Activated naive CD8-positive, alpha-beta T cell (primary cell): Measurements from ENCODE around the gene PRRG4.
A peak's percentile ranks its signal among the peaks of the same experiment; 100 is the strongest.
"Not testable (repeated sequence)": the region's sequence is repeated elsewhere in the genome, so short reads cannot be mapped to it uniquely, and the experiment has no call there.

Experiments used
- H3K27ac Mint-ChIP-seq: one replicate; pipeline ENCODE4 v1.8.0; 2021; ENCODE audit warnings: mixed read lengths
- H3K27me3 Mint-ChIP-seq: one replicate; pipeline ENCODE4 v1.8.0; 2021; ENCODE audit warnings: mixed read lengths
- H3K36me3 Mint-ChIP-seq: one replicate; pipeline ENCODE4 v1.8.0; 2021; ENCODE audit warnings: mixed read lengths
- H3K4me1 Mint-ChIP-seq: one replicate; pipeline ENCODE4 v1.8.0; 2021; ENCODE audit warnings: low read depth, mixed read lengths
- H3K4me3 Mint-ChIP-seq: one replicate; pipeline ENCODE4 v1.8.0; 2021; ENCODE audit warnings: mild to moderate bottlenecking, mixed read lengths
- H3K9me3 Mint-ChIP-seq: one replicate; pipeline ENCODE4 v1.8.0; 2021; ENCODE audit warnings: low read depth, mixed read lengths

The PRRG4 gene

DNA sequence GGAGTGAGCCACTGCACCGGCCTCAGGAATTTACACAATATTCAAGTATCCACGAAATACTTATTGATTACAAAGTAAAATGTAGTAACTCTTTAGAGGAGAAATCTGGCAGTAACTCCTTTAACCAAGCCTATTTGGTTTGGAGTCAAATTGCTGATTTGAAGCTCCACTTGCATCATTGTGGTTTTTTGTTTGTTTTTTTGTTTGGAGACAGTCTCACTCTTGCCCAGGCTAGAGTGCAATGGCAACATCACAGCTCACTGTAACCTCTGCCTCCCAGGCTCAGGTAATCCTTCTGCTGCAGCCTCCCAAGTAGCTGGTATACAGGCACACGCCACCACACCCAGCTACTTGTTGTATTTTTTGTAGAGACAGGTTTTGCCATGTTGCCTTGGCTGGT is 56.5 kb downstream of the PRRG4 start:
- H3K4me1 Mint-ChIP-seq = peaks cover under 1% of the 10 kb centered on the region
- H3K27ac Mint-ChIP-seq = no peak overlapping the region
- no peaks in the 10 kb centered on the region for H3K9me3 Mint-ChIP-seq
- H3K4me3 Mint-ChIP-seq = no peak overlapping the region
- no peaks in the 10 kb centered on the region for H3K36me3 Mint-ChIP-seq
- H3K27me3 Mint-ChIP-seq = no peaks in the 10 kb centered on the region

DNA sequence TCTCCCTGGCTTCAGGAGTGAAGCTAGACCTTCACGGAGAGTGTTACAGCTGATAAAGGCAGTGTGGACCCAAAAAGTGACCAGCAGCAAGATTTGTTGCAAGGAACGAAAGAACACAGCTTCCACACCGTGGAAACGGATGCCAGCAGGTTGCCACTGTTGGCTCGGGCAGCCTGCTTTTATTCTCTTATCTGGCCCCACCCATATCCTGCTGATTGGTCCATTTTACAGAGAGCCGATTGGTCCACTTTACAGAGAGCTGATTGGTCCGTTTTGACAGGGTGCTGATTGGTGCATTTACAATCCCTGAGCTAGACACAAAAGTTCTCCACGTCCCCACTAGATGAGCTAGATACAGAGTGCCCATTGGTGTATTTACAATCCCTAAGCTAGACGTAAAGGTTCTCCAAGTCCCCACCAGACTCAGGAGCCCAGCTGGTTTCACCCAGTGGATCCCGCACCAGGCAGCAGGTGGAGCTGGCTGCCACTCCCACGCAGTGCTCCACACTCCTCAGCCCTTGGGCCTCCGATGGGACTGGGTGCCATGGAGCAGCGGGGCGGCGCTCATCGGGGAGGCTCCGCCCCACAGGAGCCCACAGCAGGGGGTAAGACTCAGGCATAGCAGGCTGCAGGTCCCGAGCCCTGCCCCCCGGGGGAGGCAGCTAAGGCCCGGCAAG is 58.1 kb downstream of the PRRG4 start:
- H3K27ac Mint-ChIP-seq, H3K4me3 Mint-ChIP-seq, H3K36me3 Mint-ChIP-seq, H3K9me3 Mint-ChIP-seq, H3K27me3 Mint-ChIP-seq: not testable (repeated sequence)
- H3K4me1 Mint-ChIP-seq = peaks cover 10% of the 10 kb centered on the region

DNA sequence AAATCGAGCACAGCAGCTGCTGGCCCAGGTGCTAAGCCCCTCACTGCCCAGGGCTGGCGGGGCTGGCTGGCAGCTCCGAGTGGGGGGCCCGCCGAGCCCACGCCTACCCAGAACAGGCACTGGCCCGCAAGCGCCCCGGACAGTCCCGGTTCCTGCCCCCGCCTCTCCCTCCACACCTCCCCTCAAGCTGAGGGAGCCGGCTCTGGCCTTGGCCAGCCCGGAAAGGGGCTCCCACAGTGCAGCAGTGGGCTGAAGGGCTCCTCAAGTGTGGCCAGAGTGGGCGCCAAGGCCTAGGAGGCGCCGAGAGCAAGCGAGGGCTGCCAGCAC is 58.6 kb downstream of the PRRG4 start:
- not testable (repeated sequence) for H3K27ac Mint-ChIP-seq, H3K27me3 Mint-ChIP-seq, H3K9me3 Mint-ChIP-seq, H3K4me3 Mint-ChIP-seq, H3K36me3 Mint-ChIP-seq
- H3K4me1 Mint-ChIP-seq = peaks cover 10% of the 10 kb centered on the region

DNA sequence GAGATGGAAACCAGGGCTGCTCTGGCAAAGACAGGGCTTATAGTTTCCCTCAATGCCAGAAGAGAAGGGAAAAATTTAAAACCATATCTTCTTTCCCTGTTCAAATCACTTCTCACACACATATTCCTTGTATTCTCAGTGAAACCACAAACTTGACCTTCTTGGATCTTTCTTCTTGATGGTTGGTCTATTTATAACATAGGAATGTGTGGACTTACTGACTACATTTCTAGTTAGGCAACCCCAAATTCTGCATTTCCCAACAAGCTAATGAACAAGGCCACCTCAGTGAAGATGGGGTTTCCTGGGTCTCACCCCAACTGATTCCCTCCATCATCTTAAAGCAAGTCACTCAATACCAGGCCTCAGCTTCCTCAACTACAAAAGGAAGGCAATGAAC is 59.1 kb downstream of the PRRG4 start:
- H3K27me3 Mint-ChIP-seq = no peaks in the 10 kb centered on the region
- H3K4me1 Mint-ChIP-seq = peaks cover 10% of the 10 kb centered on the region
- H3K4me3 Mint-ChIP-seq = no peak overlapping the region
- H3K36me3 Mint-ChIP-seq = no peaks in the 10 kb centered on the region
- H3K9me3 Mint-ChIP-seq = no peaks in the 10 kb centered on the region
- H3K27ac Mint-ChIP-seq = no peak overlapping the region

DNA sequence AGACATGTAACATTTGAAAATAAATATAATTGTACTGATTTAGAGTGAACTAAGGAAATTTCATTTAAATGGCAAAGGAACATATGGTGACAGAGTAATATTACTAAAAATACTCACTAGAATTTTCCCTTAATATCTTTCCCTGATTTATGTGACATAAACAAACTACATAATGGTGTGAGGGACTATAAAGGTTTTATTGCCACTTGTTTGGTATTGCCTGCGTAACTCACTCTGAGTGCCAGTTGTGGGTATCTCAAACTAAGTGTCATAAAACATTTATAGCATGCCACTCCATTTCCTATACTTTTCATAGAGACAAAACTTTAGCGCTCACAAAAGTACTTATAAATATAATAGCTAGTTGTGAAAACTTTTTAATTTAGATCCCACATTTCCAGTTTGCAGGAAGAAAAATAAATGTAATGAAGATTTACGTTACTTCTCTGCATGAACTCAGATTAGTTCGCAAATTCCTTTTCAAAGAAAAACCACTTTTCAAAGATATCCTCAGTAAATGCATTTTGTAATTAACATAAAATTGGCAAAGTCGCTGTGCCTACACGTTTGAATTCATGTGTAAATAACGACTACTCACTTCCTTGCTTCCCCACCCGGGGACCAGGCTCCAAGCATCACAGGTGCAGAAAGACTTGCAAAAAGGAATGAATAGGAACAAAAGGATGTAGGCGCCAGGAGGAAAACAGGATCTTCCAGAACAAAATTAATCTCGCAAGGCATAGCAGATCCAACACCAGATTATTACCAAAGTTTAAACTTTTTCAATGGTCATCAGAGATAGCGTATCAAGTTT is 61.3 kb downstream of the PRRG4 start:
- Mint-ChIP-seq H3K4me1 (peaks cover 31% of the 10 kb centered on the region), H3K9me3 (no peaks in the 10 kb centered on the region), H3K27me3 (no peaks in the 10 kb centered on the region), H3K4me3 (peak overlapping the region; percentile 89), H3K36me3 (no peaks in the 10 kb centered on the region), H3K27ac (peak overlapping the region; percentile 96)

DNA sequence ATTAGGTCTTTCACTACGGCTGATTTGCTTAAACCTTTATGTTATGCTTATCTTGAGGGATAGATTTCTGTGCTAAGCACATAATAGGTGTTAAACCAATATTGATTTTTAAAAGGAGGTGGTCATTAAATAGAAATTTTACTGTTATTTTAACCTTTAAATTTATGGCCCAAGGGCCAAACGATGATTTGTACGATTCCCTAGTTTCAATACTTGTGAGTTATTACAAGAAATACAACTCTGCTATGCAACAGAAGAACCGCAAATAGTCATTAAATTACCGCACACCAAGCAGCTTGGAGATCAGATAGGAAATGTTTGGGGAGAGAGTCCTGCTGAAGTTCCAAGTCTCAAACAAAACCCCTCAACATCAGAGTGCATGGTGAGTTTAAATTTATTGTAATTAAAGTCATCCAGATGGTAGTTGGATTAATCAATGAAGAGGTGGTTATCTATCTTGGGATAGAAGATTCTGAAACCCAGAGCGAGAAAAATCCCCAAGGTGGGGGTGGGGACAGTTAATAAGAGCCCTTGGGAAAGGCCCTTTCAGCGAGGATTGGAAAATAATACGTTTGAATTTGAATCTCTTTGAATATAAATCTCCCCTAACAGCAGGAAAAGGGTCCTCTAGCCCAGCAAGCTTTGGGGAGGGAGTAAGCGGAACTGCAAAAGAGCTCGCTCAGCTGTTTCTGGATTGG is 62.1 kb downstream of the PRRG4 start:
- peaks cover 32% of the 10 kb centered on the region for H3K4me1 Mint-ChIP-seq
- H3K27me3 Mint-ChIP-seq = no peaks in the 10 kb centered on the region
- H3K36me3 Mint-ChIP-seq = no peaks in the 10 kb centered on the region
- H3K4me3 Mint-ChIP-seq = peak overlapping the region; percentile 89
- peak overlapping the region; percentile 96 for H3K27ac Mint-ChIP-seq
- no peaks in the 10 kb centered on the region for H3K9me3 Mint-ChIP-seq

DNA sequence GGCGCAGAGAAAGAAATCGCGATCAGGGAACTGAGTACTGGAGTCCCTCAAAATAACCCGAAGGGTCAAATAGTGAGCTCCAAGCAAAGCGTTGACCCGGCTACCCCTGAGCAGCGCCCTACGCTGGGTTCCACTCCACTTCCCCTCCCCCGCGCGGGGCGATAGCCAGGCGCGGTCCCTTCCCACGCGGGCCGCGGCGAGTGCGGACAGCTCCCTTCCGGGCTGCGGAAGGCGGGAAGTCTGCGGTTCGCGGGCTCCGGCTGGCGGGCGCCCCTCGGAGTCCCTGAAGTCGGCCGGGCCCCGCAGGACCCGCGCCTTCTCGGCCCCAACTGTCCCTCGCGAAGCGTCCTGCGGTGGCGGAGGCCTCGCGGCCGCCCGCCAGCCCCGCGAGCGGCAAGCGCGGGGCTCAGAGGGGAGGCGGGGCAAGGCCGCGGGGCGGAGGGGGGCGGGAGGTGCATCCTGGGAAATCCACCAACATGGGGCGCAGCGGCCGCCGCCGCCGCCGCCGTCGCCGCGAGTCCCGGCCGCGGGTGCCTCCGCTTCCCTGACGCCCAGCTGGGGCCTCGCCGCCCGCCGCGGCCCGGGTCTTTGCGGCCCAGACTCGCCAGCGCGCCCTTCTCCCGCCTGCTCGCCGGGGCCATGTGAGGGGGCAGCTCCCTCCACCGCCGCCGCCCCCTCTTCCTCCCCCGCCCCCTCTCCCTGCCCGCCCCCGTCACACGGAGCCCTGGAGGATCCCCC is 62.8 kb downstream of the PRRG4 start, which contains the start of gene QSER1:
Gene QSER1, plus strand, starts transcription at position 457 of the 738 bp plus-strand sequence. CDS start 315 bp downstream, outside the sequence.
- peak within 1 kb of the TSS; percentile 96 for H3K27ac Mint-ChIP-seq
- peaks cover 35% of the 10 kb centered on the region for H3K4me1 Mint-ChIP-seq
- no peaks in the 10 kb centered on the region for H3K27me3 Mint-ChIP-seq
- H3K9me3 Mint-ChIP-seq = no peaks in the 10 kb centered on the region
- peaks cover under 1% of the 10 kb centered on the region for H3K36me3 Mint-ChIP-seq
- H3K4me3 Mint-ChIP-seq = peak within 1 kb of the TSS; percentile 91

DNA sequence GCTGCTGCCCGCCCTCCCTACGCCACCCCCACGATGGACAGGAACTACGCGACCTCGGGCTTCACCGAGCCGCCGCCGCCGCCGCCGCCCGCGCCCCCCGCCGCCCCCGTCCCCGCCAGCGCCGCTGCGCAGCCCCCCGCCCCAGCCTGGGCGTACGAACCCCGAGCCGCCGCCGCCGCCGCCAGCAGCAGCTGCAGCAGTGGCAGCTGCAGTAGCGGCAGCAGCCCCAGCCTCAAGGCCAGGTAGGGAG is 63.3 kb downstream of the PRRG4 start:
- peak overlapping the region; percentile 91 for H3K4me3 Mint-ChIP-seq

DNA sequence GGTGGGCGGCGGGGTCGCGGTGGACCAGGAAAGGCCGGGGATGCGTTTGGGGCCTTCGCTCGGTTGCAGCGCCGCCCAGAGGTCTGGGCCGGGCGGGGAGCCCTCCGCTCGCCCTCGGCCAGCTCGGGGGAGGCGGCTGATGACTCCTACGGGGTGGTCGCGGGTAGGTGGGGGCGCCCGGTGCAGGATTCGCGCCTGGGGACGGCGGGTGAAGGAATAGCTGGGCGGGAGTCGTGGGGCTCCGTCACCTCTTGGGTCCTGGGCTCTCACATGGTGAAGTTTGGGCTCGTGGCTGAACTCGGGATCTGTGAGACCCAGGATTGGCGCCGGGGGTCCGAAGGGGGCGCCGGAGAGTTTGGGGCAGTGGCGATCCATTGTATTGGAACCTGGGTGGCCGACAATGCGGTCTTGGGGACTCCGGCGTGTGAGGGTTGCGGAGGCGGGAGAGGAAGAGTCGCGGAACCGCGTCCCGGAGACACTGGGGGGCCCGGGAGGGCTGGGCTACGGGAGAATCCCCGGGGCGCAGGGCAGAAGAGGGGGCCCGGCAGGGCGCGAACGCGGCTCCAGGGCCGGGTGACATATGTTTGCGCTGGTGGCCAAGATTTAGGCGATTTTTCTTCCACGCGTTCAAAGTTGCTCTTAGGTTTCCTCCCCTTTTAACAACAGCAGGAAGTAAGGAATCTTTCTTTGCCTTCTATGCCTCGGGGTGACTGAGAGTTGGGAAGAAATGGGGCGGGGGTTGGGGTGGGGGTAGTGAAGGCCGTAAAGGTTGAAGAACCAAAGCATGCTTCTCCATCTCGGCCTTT is 63.8 kb downstream of the PRRG4 start:
- H3K9me3 Mint-ChIP-seq = no peaks in the 10 kb centered on the region

More for the DNA sequence above, 63.3 kb downstream of the PRRG4 start:
- peaks cover 3% of the 10 kb centered on the region for H3K36me3 Mint-ChIP-seq
- peaks cover 39% of the 10 kb centered on the region for H3K4me1 Mint-ChIP-seq
- no peak overlapping the region for H3K27ac Mint-ChIP-seq
- H3K27me3 Mint-ChIP-seq = no peaks in the 10 kb centered on the region
- H3K9me3 Mint-ChIP-seq = no peaks in the 10 kb centered on the region

DNA sequence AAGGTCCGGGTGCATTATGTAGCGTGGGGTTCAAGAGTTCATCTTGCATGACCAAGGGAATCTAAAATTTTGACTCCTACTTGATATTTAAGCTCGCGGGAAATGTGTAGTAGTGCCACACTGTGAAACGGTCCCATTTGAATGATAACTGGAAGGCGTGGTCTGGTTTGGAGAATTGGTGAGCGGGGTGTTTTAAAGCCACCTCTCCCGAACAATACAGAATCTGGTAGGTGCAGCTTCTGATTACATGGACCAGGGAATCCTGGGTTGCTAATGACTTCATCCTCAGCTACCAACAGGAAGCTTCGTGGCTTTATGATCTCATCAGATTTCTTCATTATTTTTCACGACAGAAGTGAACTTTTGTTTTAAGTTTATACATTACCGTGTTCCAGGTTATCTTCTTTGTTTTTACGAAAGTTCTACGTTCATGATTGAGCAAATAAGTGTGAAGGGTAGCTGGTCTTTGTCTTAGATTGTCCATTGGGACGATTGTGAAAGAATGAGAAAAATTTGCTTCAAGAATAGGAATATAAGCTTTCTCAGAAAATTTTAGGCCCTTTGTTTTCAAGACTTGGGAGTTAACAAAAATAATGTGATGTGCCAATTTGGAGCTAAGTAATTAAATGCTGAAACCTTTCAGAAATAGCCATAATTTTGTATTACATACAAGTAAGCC is 64.6 kb downstream of the PRRG4 start:
- Mint-ChIP-seq H3K4me1 (peaks cover 43% of the 10 kb centered on the region), H3K27ac (peak overlapping the region; percentile 66), H3K36me3 (peaks cover 3% of the 10 kb centered on the region), H3K27me3 (no peaks in the 10 kb centered on the region), H3K9me3 (no peaks in the 10 kb centered on the region), H3K4me3 (peak overlapping the region; percentile 91)

More for the DNA sequence above, 63.8 kb downstream of the PRRG4 start:
- Mint-ChIP-seq H3K36me3 (peaks cover 3% of the 10 kb centered on the region), H3K27ac (peak overlapping the region; percentile 91), H3K4me3 (peak overlapping the region; percentile 91), H3K27me3 (no peaks in the 10 kb centered on the region), H3K4me1 (peaks cover 39% of the 10 kb centered on the region)

DNA sequence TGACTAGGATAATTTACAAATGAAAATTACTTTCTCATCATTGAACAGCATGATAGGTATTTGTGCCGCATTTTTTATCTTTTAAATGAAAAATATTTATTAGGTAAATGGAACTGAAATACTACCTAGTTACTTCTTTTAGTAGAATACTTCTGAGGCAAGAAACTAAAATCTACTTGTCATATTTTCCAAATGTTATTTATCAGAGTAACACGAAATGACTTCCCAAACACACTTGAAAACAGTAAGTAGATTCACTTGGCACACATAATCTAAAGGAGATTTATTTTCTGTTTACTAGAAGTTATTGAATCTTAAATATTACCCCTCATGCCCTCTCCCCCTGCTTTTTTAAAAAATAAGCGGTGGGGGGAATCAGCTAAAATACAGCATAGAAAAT is 65.2 kb downstream of the PRRG4 start:
- Mint-ChIP-seq H3K27me3 (no peaks in the 10 kb centered on the region), H3K27ac (no peak overlapping the region), H3K4me1 (peaks cover 49% of the 10 kb centered on the region), H3K36me3 (peaks cover 7% of the 10 kb centered on the region), H3K9me3 (no peaks in the 10 kb centered on the region), H3K4me3 (peak overlapping the region; percentile 91)

DNA sequence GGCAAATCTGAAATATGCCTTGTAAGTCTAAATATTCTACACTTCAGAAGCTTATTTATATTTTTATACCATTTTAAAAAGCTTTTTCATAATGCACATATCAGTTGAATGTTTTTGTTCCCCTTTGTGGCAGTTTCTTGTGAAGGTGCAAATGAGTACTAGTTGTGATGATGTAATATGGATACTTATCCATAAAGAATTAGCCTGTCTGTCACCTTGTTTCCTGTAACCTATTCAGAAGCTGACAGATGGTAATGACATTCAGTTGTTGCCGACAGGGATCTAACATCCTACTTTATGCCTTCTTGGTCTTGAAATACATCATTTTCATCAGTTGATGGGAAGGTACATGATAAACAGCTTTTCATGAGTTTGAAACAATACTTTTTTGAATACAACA is 65.7 kb downstream of the PRRG4 start:
- Mint-ChIP-seq H3K36me3 (peaks cover 9% of the 10 kb centered on the region), H3K4me3 (peak overlapping the region; percentile 33), H3K4me1 (peaks cover 51% of the 10 kb centered on the region), H3K27ac (no peak overlapping the region), H3K27me3 (no peaks in the 10 kb centered on the region), H3K9me3 (no peaks in the 10 kb centered on the region)

DNA sequence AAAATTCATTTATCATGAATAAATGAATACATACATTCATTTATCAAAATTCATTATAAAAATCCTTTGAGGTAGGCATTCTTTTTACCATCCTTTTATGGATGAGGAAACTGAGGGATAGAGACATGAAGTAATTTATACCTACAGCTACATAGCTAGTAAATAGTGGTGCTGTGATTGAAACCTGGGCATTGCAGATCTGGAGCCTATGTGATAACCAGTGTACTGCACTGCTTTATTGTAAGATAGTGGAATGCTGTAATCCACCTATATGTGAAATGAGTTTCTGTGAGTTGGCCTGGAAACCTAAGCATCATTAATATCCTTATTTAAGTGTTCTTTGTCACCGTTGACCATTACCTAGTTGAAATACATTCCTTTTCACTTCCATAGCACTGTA is 67.4 kb downstream of the PRRG4 start:
- H3K9me3 Mint-ChIP-seq = no peaks in the 10 kb centered on the region
- H3K27me3 Mint-ChIP-seq = no peaks in the 10 kb centered on the region
- H3K4me1 Mint-ChIP-seq = peaks cover 51% of the 10 kb centered on the region
- no peak overlapping the region for H3K4me3 Mint-ChIP-seq
- H3K36me3 Mint-ChIP-seq = peaks cover 9% of the 10 kb centered on the region
- H3K27ac Mint-ChIP-seq = no peak overlapping the region

DNA sequence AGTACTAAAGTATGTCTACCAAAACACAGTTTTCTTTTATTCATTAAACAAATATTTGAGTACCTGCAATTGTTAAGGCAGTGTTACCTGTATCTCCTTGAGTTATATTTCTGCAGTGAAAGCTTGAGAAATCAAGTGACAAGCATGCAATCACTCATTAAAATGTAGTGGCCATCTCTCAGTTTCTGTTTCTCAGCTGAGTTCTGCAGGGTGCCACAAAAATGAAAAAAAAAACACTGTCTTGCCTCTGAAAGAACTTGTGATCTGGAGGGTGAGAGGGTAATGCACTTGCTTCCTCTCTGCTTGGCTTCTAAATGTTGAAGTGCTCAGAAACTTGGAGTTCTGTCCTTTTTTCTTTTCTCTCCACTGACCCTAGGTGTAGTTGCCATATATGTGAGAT is 69.7 kb downstream of the PRRG4 start:
- H3K4me1 Mint-ChIP-seq = peaks cover 55% of the 10 kb centered on the region
- H3K27ac Mint-ChIP-seq = no peak overlapping the region
- no peaks in the 10 kb centered on the region for H3K9me3 Mint-ChIP-seq
- no peak overlapping the region for H3K4me3 Mint-ChIP-seq
- no peaks in the 10 kb centered on the region for H3K27me3 Mint-ChIP-seq
- H3K36me3 Mint-ChIP-seq = peaks cover 9% of the 10 kb centered on the region
